Sigmoid colon (tissue), 7 donors: ENCODE results near the gene CCDC85C. TPM values are rescaled to one million over a fixed set of nuclear protein-coding genes. Genes with fewer than 3 reads are reported as not detected.

ENCODE experiments used
- DNase-seq: peaks from one replicate; pipeline ENCODE4 v3.0.0-alpha.2; 2019
- H3K27ac ChIP-seq, 4 donors: fragments of 200-600 bp; sonication (generic); one replicate each; pipeline ENCODE4 v1.5.1; 2016 to 2019; ENCODE audit warnings: mild to moderate bottlenecking in 1 of 4
- H3K27me3 ChIP-seq, 3 donors: fragments of 200-600 bp; sonication (generic); one replicate each; pipeline ENCODE4 v1.5.1; 2019; ENCODE audit warnings: mild to moderate bottlenecking in 1 of 3
- H3K36me3 ChIP-seq, 4 donors: fragments of 200-600 bp; sonication (generic); one replicate each; pipeline ENCODE4 v1.5.1; 2016 to 2019
- H3K4me1 ChIP-seq, 4 donors: fragments of 200-600 bp; sonication (generic); one replicate each; pipeline ENCODE4 v1.5.1; 2017 to 2019
- H3K4me3 ChIP-seq, 4 donors: fragments of 200-600 bp; sonication (generic); one replicate each; pipeline ENCODE4 v1.5.1; 2017 to 2019; ENCODE audit warnings: mild to moderate bottlenecking in 2 of 4, moderate library complexity in 1 of 4
- H3K9me3 ChIP-seq, 4 donors: fragments of 200-600 bp in 3 of 4; sonication (generic) in 3 of 4; one replicate each; pipeline versions ENCODE4 v1.5.1 to v1.6.1; 2013 to 2019
- EP300 ChIP-seq, 4 donors: sonication (generic); formaldehyde crosslinking; IDR thresholded peaks; one replicate each; pipeline ENCODE4 v1.6.1; 2017; ENCODE audit warnings: antibody characterized with exemption in 4 of 4
- POLR2A ChIP-seq, 2 donors: fragments of 450-650 bp; IDR thresholded peaks; one replicate each; pipeline ENCODE4 v1.6.1; 2016; ENCODE audit warnings: antibody characterized with exemption in 2 of 2, mild to moderate bottlenecking in 2 of 2, moderate library complexity in 2 of 2
- POLR2AphosphoS5 ChIP-seq, 4 donors: sonication (generic); formaldehyde crosslinking; IDR thresholded peaks; one replicate each; pipeline ENCODE4 v1.6.1; 2017; ENCODE audit warnings: antibody characterized with exemption in 4 of 4
- WGBS, 2 donors: extraction: QIAGEN DNeasy Blood & Tissue Kit; methylation state at CpG; one replicate each; pipeline ENCODE4 v1.1.7; 2013; 5-methylcytosine and 5-hydroxymethylcytosine counted together
- intact Hi-C: fragments of 100-400 bp; cut with DNase I; formaldehyde crosslinking; loops from one replicate; pipeline ENCODE4 v1.15.1; 2023
- polyA plus RNA-seq, 3 donors: library from polyadenylated mRNA; stranded (reverse); fragments of 200-250 nt; gene quantifications; one replicate each; pipeline ENCODE4 v1.2.3, GENCODE V29; 2013
- total RNA-seq, 4 donors: library from RNA; depleted of rRNA; stranded (reverse); fragments of >200 nt; gene quantifications; one replicate each; pipeline ENCODE4 v1.1.0, GENCODE V29; 2016
- TF ChIP-seq, protein P1 (sequence below), 4 experiments: fragments of 450-650 bp in 3 of 4; fragments of 200-600 bp in 1 of 4; IDR thresholded peaks; one replicate each; pipeline ENCODE4 v1.5.1; 2016 to 2019; ENCODE audit warnings: antibody characterized with exemption in 4 of 4, mild to moderate bottlenecking in 3 of 4, moderate library complexity in 2 of 4
- donor health status: healthy with polysubstance abuse.
- donor health status: Bipolar disorder and iron deficiency.
- donor health status: healthy.

The CCDC85C gene
- total and polyA plus RNA-seq, 7 donors: 11.4 to 79.0 (median 28.1) TPM

GRCh38 chr14:99535908-99536778 lies 67.9 kb downstream of the CCDC85C start:
- Histone ChIP-seq H3K4me1 (peaks cover 0 to 83% (median 80%) of the 10 kb centered on the region in 4 donors), H3K27ac (peak overlapping the region; percentile 74 to 94 (median 87)), H3K36me3 (peaks cover 0 to 4% (median 0%) of the 10 kb centered on the region in 4 donors), H3K27me3 (no peaks in the 10 kb centered on the region), H3K9me3 (no peaks in the 10 kb centered on the region), H3K4me3 (no peak overlapping the region)
- no peak for DNase-seq
- intact Hi-C loops: loop anchor here (5.0 kb wide), 1 partner anchor 66 kb away; the partner anchor contains the start of gene CCDC85C
- 94 to 95% methylated on average over 24 of the region's 24 CpGs for WGBS, 2 donors
- TF ChIP-seq, protein P1, sequence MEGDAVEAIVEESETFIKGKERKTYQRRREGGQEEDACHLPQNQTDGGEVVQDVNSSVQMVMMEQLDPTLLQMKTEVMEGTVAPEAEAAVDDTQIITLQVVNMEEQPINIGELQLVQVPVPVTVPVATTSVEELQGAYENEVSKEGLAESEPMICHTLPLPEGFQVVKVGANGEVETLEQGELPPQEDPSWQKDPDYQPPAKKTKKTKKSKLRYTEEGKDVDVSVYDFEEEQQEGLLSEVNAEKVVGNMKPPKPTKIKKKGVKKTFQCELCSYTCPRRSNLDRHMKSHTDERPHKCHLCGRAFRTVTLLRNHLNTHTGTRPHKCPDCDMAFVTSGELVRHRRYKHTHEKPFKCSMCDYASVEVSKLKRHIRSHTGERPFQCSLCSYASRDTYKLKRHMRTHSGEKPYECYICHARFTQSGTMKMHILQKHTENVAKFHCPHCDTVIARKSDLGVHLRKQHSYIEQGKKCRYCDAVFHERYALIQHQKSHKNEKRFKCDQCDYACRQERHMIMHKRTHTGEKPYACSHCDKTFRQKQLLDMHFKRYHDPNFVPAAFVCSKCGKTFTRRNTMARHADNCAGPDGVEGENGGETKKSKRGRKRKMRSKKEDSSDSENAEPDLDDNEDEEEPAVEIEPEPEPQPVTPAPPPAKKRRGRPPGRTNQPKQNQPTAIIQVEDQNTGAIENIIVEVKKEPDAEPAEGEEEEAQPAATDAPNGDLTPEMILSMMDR (IDR thresholded peaks at IDR 0.05): no peak
- TF ChIP-seq EP300 (IDR thresholded peaks at IDR 0.05) (no peak), POLR2AphosphoS5 (IDR thresholded peaks at IDR 0.05) (no peak), POLR2A (IDR thresholded peaks at IDR 0.05) (no peak)

DNA sequence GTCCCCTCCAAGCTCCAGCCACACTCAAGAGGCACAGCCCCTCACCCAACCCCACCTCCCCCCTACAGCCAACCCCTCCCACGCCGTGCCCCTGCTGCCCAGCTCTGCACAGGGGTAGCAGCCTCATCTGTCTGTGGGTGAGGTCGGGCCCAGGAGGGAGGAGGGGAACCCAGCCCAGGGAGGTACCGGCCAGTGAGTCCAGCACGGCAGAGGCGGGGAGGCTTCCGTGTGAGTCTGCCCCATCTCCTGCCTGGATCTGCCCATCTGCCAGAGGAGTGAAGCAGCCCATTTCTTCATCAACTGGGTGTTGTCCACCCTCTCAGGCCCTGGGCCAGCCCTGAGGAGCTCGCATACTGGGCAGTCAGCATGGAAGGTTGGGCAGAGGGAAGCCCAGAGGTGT lies 68.6 kb downstream of the CCDC85C start:
- WGBS, 2 donors: 88 to 91% methylated on average over 8 of the region's 8 CpGs
- H3K4me1 ChIP-seq: peaks cover 0 to 83% (median 80%) of the 10 kb centered on the region in 4 donors
- no peak overlapping the region for H3K4me3 ChIP-seq
- intact Hi-C loops: loop anchor here (5.0 kb wide), 1 partner anchor 67 kb away; the partner anchor contains the start of gene CCDC85C
- no peak for TF ChIP-seq POLR2AphosphoS5 (IDR thresholded peaks at IDR 0.05)
- TF ChIP-seq, protein P1 (IDR thresholded peaks at IDR 0.05): no peak
- no peak for TF ChIP-seq EP300 (IDR thresholded peaks at IDR 0.05)
- TF ChIP-seq POLR2A (IDR thresholded peaks at IDR 0.05): no peak
- H3K27me3 ChIP-seq: no peaks in the 10 kb centered on the region
- H3K9me3 ChIP-seq: no peaks in the 10 kb centered on the region
- H3K27ac ChIP-seq: peak overlapping the region; percentile 74 to 94 (median 87)
- no peak for DNase-seq
- H3K36me3 ChIP-seq: peaks cover 0 to 4% (median 0%) of the 10 kb centered on the region in 4 donors

DNA sequence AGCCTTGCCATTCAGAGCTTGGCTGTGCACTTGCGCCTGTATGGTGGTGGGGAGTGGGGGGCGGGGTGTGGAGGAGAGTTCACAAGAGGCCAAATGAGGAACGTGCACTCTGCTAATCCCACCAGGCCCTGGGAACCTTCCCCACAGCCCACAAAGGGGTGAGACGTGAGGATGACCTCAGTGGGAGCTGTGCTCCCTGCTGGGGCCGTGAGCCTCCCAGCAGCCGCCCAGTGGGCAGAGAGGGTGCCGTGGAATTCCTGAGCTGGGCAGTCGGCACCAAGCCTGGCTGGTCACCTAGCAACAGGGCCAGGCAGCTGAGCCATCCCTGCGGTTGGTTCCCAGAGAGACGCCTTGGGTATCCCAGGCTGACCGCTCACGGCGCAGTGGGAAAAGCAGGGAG lies 69.1 kb downstream of the CCDC85C start:
- WGBS, 2 donors: 86 to 90% methylated on average over 13 of the region's 13 CpGs
- intact Hi-C loops: loop anchor here (5.0 kb wide), 1 partner anchor 67 kb away; the partner anchor contains the start of gene CCDC85C
- no peaks in the 10 kb centered on the region for H3K9me3 ChIP-seq
- DNase-seq: peak; percentile 90
- H3K36me3 ChIP-seq: peaks cover 0 to 4% (median 0%) of the 10 kb centered on the region in 4 donors
- H3K27me3 ChIP-seq: no peaks in the 10 kb centered on the region
- H3K4me1 ChIP-seq: peaks cover 0 to 80% (median 77%) of the 10 kb centered on the region in 4 donors
- no peak for TF ChIP-seq POLR2A (IDR thresholded peaks at IDR 0.05)
- TF ChIP-seq, protein P1 (IDR thresholded peaks at IDR 0.05): no peak
- no peak for TF ChIP-seq EP300 (IDR thresholded peaks at IDR 0.05)
- no peak for TF ChIP-seq POLR2AphosphoS5 (IDR thresholded peaks at IDR 0.05)
- H3K4me3 ChIP-seq: no peak overlapping the region
- H3K27ac ChIP-seq: peak overlapping the region; percentile 74 to 94 (median 87)

GRCh38 chr14:99534333-99534732 lies 69.7 kb downstream of the CCDC85C start:
- Histone ChIP-seq H3K27ac (peak overlapping the region; percentile 74 to 94 (median 87)), H3K9me3 (no peaks in the 10 kb centered on the region), H3K36me3 (peaks cover 0 to 4% (median 0%) of the 10 kb centered on the region in 4 donors), H3K4me1 (peaks cover 0 to 77% (median 73%) of the 10 kb centered on the region in 4 donors), H3K27me3 (no peaks in the 10 kb centered on the region), H3K4me3 (no peak overlapping the region)
- WGBS, 2 donors: 93 to 96% methylated on average over 6 of the region's 6 CpGs
- TF ChIP-seq POLR2A (IDR thresholded peaks at IDR 0.05) (no peak), POLR2AphosphoS5 (IDR thresholded peaks at IDR 0.05) (no peak), EP300 (IDR thresholded peaks at IDR 0.05) (no peak)
- TF ChIP-seq, protein P1 (IDR thresholded peaks at IDR 0.05): no peak
- intact Hi-C loops: no loop called here
- DNase-seq: no peak
